ENCODE results near the gene RNF5.
A peak's percentile ranks its signal among the peaks of the same experiment; 100 is the strongest.
"Not testable (repeated sequence)": the region's sequence is repeated elsewhere in the genome, so short reads cannot be mapped to it uniquely, and the experiment has no call there.

The RNF5 gene

GRCh38 chr6:32175711-32176475, 2.3 kb upstream of the RNF5 start, which contains the start of gene AGPAT1:
Gene AGPAT1 (minus strand): TSS chr6:32176084. CDS start chr6:32171496, 4,588 bp downstream.
- peak; percentile 98 for DNase-seq (ENCODE audit: low spot score)

GRCh38 chr6:32176476-32177182, 1.6 kb upstream of the RNF5 start:
- peak; percentile 33 for DNase-seq (ENCODE audit: low spot score)

- DNase-seq (ENCODE audit: low spot score): no peak
Observed at GRCh38 chr6:32177183-32177787, 920 bp upstream of the RNF5 start.

GRCh38 chr6:32178547-32179440, 589 bp downstream of the RNF5 start:
- peak; percentile 42 for DNase-seq (ENCODE audit: low spot score)

GRCh38 chr6:32179766-32180405, 1.7 kb downstream of the RNF5 start:
- DNase-seq (ENCODE audit: low spot score): no peak

- DNase-seq (ENCODE audit: low spot score): no peak
Observed at GRCh38 chr6:32181148-32181702, 3.0 kb downstream of the RNF5 start.

- DNase-seq (ENCODE audit: low spot score): no peak
Observed at GRCh38 chr6:32181915-32182529, 3.8 kb downstream of the RNF5 start.

- DNase-seq (ENCODE audit: low spot score): no peak
Observed at GRCh38 chr6:32182555-32182981, 4.4 kb downstream of the RNF5 start.

- DNase-seq (ENCODE audit: low spot score): no peak
Observed at GRCh38 chr6:32183030-32183429, 4.8 kb downstream of the RNF5 start.

- DNase-seq (ENCODE audit: low spot score): no peak
Observed at GRCh38 chr6:32183483-32184083, 5.4 kb downstream of the RNF5 start.

- no peak for DNase-seq (ENCODE audit: low spot score)
Observed at GRCh38 chr6:32184084-32184640, 6.0 kb downstream of the RNF5 start, which contains the start of gene AGER. Gene AGER (minus strand): TSS chr6:32184253. CDS start chr6:32184222, 31 bp downstream.

- DNase-seq (ENCODE audit: low spot score): peak; percentile 77
Observed at GRCh38 chr6:32185681-32186131, 7.5 kb downstream of the RNF5 start.

GRCh38 chr6:32186151-32186840, 8.1 kb downstream of the RNF5 start:
- DNase-seq (ENCODE audit: low spot score): not testable (repeated sequence)

GRCh38 chr6:32187009-32187709, 9.0 kb downstream of the RNF5 start:
- no peak for DNase-seq (ENCODE audit: low spot score)

- not testable (repeated sequence) for DNase-seq (ENCODE audit: low spot score)
Observed at GRCh38 chr6:32187725-32188380, 9.6 kb downstream of the RNF5 start.

GRCh38 chr6:32188381-32189068, 10.3 kb downstream of the RNF5 start:
- DNase-seq (ENCODE audit: low spot score): no peak

GRCh38 chr6:32189069-32189741, 11.0 kb downstream of the RNF5 start:
- no peak for DNase-seq (ENCODE audit: low spot score)

All from cerebellar cortex (tissue), 1 donor.